PC-3 (cell line): Measurements from ENCODE around the gene IGSF21. TPM values are rescaled to one million over a fixed set of nuclear protein-coding genes. Genes with fewer than 3 reads are reported as not detected.

Experiments
- ATAC-seq: fragments of 200-7000 bp; cut with Tn5 transposase; 2 replicates; pipeline ENCODE4 v1.9.1; 2020; ENCODE audit warnings: mild to moderate bottlenecking, moderate library complexity
- BruUV-seq: library from RNA; stranded (reverse); fragments of 400-500 nt; replicated peaks from 2 replicates; lab custom pipeline; 2021; lab: Mats Ljungman, UMichigan
- CTCF ChIA-PET: fragments of 300-600 bp; sonication (Branson Sonifier 250); formaldehyde crosslinking; loops from one replicate; lab custom pipeline; 2022; ENCODE audit warnings: antibody characterized with exemption; lab: Charles Lee
- POLR2A ChIA-PET: fragments of 300-600 bp; sonication (Branson Sonifier 250); formaldehyde crosslinking; loops from one replicate; lab custom pipeline; 2022; ENCODE audit warnings: antibody characterized with exemption; ENCODE audit not compliant: unreplicated experiment; lab: Charles Lee
- DNase-seq: peaks from one replicate; pipeline ENCODE4 v3.0.0-alpha.2; 2015
- H2AFZ ChIP-seq: fragments of 300-600 bp; sonication (generic); 2 replicates; pipeline ENCODE4 v1.6.0; 2016; ENCODE audit warnings: antibody characterized with exemption, low read length
- H3F3A ChIP-seq: fragments of 300-600 bp; sonication (generic); one replicate; pipeline ENCODE4 v1.6.0; 2017; ENCODE audit warnings: antibody characterized with exemption, low read length, control low read depth, mild to moderate bottlenecking; ENCODE audit not compliant: unreplicated experiment
- H3K27ac ChIP-seq: fragments of 300-600 bp; sonication (generic); 2 replicates; pipeline ENCODE4 v1.5.1; 2016; ENCODE audit warnings: mild to moderate bottlenecking, low read length
- H3K27me3 ChIP-seq: fragments of 300-600 bp; sonication (generic); 2 replicates; pipeline ENCODE4 v1.6.1; 2016; ENCODE audit warnings: low read length, mixed read lengths
- H3K36me3 ChIP-seq: fragments of 300-600 bp; sonication (generic); 2 replicates; pipeline ENCODE4 v1.6.1; 2016; ENCODE audit warnings: low read depth, mixed run types, low read length, mixed read lengths
- H3K4me1 ChIP-seq: fragments of 300-600 bp; sonication (generic); 2 replicates; pipeline ENCODE4 v1.5.1; 2016; ENCODE audit warnings: low read length; ENCODE audit not compliant: insufficient read depth
- H3K4me2 ChIP-seq: fragments of 300-600 bp; sonication (generic); 2 replicates; pipeline ENCODE4 v1.6.0; 2016; ENCODE audit warnings: low read length
- H3K4me3 ChIP-seq: fragments of 300-600 bp; sonication (generic); 2 replicates; pipeline ENCODE4 v1.5.1; 2016; ENCODE audit warnings: mild to moderate bottlenecking, low read length, mixed read lengths
- H3K79me2 ChIP-seq: fragments of 300-600 bp; sonication (generic); 2 replicates; pipeline ENCODE4 v1.6.1; 2017; ENCODE audit warnings: low read length, mixed read lengths
- H3K9ac ChIP-seq: fragments of 300-600 bp; sonication (generic); 2 replicates; pipeline ENCODE4 v1.6.0; 2016; ENCODE audit warnings: mild to moderate bottlenecking, low read length
- H3K9me2 ChIP-seq: fragments of 300-600 bp; sonication (generic); replicated peaks from 2 replicates; pipeline ENCODE4 v1.6.1; 2016; ENCODE audit warnings: mixed run types, low read length, mixed read lengths
- H3K9me3 ChIP-seq: fragments of 300-600 bp; sonication (generic); 2 replicates; pipeline ENCODE4 v1.6.1; 2016; ENCODE audit warnings: low read length, mixed read lengths
- H4K20me1 ChIP-seq: fragments of 300-600 bp; sonication (generic); 2 replicates; pipeline ENCODE4 v1.6.1; 2016; ENCODE audit warnings: low read length, mixed read lengths
- EZH2 ChIP-seq: fragments of 300-600 bp; sonication (generic); IDR thresholded peaks from one replicate; pipeline ENCODE4 v1.6.1; 2017; ENCODE audit warnings: antibody characterized with exemption, mild to moderate bottlenecking, low read length; ENCODE audit not compliant: unreplicated experiment
- EZH2phosphoT487 ChIP-seq: fragments of 300-600 bp; sonication (generic); IDR thresholded peaks from 2 replicates; pipeline ENCODE4 v1.6.1; 2018; ENCODE audit warnings: mild to moderate bottlenecking, antibody characterized with exemption, low read length, borderline replicate concordance
- intact Hi-C: fragments of 100-400 bp; cut with micrococcal nuclease; formaldehyde crosslinking; loops from 2 replicates; pipeline ENCODE4 v1.9.0; 2023
- total RNA-seq: library from RNA; depleted of rRNA; stranded (reverse); fragments of >200 nt; gene quantifications from 2 replicates; pipeline ENCODE4 v1.2.3, GENCODE V29; 2014
- TF ChIP-seq, protein P1 (sequence below): fragments of 300-600 bp; sonication (generic); conservative IDR thresholded peaks from 2 replicates; pipeline ENCODE4 v1.5.1; 2017; ENCODE audit warnings: antibody characterized with exemption, low read depth, mild to moderate bottlenecking, low read length

IGSF21 gene
- total RNA-seq, 1 experiment from 2014 or later = not detected

DNA sequence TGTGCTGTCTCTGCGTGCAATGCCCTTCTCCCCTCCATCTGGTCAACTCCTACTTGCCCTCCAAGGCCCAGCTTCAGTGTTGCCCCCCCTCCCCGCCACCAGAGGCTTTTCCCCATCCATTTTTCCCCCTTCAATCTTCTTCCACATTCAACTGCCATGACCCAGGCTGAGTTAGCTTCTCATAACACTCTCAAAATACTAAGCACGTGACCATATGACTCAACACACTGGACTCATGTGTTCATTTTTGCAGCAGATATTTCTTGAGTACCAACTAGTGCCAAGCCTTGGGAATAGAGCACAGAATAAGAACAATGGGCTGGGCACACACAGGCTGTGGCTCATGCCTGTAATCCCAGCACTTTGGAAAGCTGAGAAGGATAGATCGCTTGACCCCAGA is 132.1 kb downstream of the IGSF21 start:
- ATAC-seq = no peak
- BruUV-seq = no TSS peak
- no peak overlapping the region for H3K27ac ChIP-seq
- no peaks in the 10 kb centered on the region for H3K79me2 ChIP-seq
- no peak overlapping the region for H2AFZ ChIP-seq
- ChIA-PET CTCF (no interaction called here), POLR2A (no interaction called here)
- no peaks in the 10 kb centered on the region for H3K36me3 ChIP-seq
- H3K9me3 ChIP-seq = no peaks in the 10 kb centered on the region
- H3K4me2 ChIP-seq = no peak overlapping the region
- H3K9me2 ChIP-seq = no peaks in the 10 kb centered on the region
- no peak for TF ChIP-seq EZH2
- TF ChIP-seq, protein P1, sequence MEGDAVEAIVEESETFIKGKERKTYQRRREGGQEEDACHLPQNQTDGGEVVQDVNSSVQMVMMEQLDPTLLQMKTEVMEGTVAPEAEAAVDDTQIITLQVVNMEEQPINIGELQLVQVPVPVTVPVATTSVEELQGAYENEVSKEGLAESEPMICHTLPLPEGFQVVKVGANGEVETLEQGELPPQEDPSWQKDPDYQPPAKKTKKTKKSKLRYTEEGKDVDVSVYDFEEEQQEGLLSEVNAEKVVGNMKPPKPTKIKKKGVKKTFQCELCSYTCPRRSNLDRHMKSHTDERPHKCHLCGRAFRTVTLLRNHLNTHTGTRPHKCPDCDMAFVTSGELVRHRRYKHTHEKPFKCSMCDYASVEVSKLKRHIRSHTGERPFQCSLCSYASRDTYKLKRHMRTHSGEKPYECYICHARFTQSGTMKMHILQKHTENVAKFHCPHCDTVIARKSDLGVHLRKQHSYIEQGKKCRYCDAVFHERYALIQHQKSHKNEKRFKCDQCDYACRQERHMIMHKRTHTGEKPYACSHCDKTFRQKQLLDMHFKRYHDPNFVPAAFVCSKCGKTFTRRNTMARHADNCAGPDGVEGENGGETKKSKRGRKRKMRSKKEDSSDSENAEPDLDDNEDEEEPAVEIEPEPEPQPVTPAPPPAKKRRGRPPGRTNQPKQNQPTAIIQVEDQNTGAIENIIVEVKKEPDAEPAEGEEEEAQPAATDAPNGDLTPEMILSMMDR = no peak
- no peak for TF ChIP-seq EZH2phosphoT487
- no peak overlapping the region for H3K4me3 ChIP-seq
- no peaks in the 10 kb centered on the region for H3F3A ChIP-seq
- H4K20me1 ChIP-seq = no peaks in the 10 kb centered on the region
- no peak for DNase-seq
- no peak overlapping the region for H3K9ac ChIP-seq
- H3K4me1 ChIP-seq = no peaks in the 10 kb centered on the region
- H3K27me3 ChIP-seq = peaks cover 18% of the 10 kb centered on the region
- intact Hi-C loops = no loop called here

DNA sequence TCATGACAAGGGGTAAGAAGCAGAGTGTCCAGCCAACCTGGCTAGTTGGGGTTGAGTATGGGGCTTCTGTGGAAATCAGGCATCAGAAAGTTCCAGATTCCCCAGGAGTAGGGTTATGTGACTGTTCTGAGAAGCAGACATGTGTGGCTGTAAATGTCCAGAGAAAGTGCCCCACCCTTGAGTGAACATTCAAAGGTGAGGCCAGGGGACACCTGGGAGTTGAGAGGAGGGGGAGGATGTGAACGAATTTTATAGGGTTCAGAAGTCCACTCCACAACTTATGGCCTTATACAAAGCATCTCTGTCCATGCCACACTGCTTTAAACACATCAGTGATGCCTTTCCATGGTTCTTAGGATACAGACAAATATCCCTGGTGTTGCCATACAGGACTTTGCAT is 133.3 kb downstream of the IGSF21 start:
- Histone ChIP-seq H3F3A (no peaks in the 10 kb centered on the region), H3K27me3 (peaks cover 18% of the 10 kb centered on the region), H3K4me3 (no peak overlapping the region), H3K36me3 (no peaks in the 10 kb centered on the region), H4K20me1 (no peaks in the 10 kb centered on the region), H3K79me2 (no peaks in the 10 kb centered on the region), H3K27ac (no peak overlapping the region), H3K9me2 (no peaks in the 10 kb centered on the region), H3K4me1 (no peaks in the 10 kb centered on the region), H3K9me3 (no peaks in the 10 kb centered on the region), H3K4me2 (no peak overlapping the region), H3K9ac (no peak overlapping the region), H2AFZ (no peak overlapping the region)
- ChIA-PET POLR2A (no interaction called here), CTCF (no interaction called here)
- ATAC-seq (no peak), DNase-seq (no peak)
- BruUV-seq = no TSS peak
- TF ChIP-seq, protein P1 = no peak
- no peak for TF ChIP-seq EZH2phosphoT487
- TF ChIP-seq EZH2 = no peak
- intact Hi-C loops = no loop called here

DNA sequence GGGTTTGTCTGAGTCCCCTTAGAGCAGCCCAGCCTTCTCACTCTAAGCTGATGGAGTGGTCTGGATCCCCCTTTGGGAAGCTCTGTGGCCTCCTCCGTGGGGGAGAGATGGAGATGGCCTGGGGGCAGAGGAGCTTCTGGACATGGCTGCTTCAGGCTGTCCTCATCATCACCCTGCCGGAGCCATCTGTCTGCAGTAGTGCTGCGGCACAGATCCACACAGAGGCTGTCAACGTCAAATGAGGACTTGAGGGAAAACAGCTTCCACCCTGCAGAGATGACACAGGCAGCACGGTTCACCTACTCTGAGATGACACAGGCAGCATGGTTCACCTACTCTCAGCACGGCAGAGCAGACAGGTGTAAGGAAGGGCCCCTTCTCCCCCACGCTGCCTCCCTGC is 134.3 kb downstream of the IGSF21 start:
- Histone ChIP-seq H3K9me2 (no peaks in the 10 kb centered on the region), H3K79me2 (no peaks in the 10 kb centered on the region), H3F3A (no peaks in the 10 kb centered on the region), H4K20me1 (no peaks in the 10 kb centered on the region), H3K36me3 (no peaks in the 10 kb centered on the region), H3K9me3 (no peaks in the 10 kb centered on the region), H3K9ac (no peak overlapping the region), H3K4me1 (no peaks in the 10 kb centered on the region), H2AFZ (no peak overlapping the region), H3K4me2 (no peak overlapping the region), H3K27ac (no peak overlapping the region), H3K4me3 (no peak overlapping the region), H3K27me3 (peaks cover 18% of the 10 kb centered on the region)
- intact Hi-C loops = no loop called here
- ATAC-seq (no peak), DNase-seq (no peak)
- POLR2A ChIA-PET = no interaction called here
- CTCF ChIA-PET = no interaction called here
- no peak for TF ChIP-seq EZH2phosphoT487
- TF ChIP-seq, protein P1 = no peak
- no peak for TF ChIP-seq EZH2
- no TSS peak for BruUV-seq
